ENCODE measurements around the gene GPR161.

DNA sequence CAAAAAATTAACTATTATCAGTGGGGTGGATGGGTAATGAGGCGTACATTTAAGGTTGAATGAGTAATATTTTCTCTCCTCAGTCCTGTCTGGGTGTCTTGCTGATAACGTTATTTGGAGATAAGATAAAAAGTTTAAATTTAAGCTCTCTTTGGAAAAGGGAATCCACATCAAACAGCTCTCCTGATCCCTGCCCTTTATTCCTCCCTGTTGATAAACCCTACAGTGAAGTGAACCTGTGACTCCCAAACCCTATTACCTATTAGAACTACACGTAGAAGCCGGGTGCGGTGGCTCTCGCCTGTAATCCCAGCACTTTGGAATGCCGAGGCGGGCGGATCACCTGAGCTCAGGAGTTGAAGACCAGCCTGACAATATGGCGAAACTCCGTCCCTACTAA is 9.9 kb upstream of the GPR161 start:
- TF ChIP-seq, protein P1, sequence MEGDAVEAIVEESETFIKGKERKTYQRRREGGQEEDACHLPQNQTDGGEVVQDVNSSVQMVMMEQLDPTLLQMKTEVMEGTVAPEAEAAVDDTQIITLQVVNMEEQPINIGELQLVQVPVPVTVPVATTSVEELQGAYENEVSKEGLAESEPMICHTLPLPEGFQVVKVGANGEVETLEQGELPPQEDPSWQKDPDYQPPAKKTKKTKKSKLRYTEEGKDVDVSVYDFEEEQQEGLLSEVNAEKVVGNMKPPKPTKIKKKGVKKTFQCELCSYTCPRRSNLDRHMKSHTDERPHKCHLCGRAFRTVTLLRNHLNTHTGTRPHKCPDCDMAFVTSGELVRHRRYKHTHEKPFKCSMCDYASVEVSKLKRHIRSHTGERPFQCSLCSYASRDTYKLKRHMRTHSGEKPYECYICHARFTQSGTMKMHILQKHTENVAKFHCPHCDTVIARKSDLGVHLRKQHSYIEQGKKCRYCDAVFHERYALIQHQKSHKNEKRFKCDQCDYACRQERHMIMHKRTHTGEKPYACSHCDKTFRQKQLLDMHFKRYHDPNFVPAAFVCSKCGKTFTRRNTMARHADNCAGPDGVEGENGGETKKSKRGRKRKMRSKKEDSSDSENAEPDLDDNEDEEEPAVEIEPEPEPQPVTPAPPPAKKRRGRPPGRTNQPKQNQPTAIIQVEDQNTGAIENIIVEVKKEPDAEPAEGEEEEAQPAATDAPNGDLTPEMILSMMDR (IDR thresholded peaks at IDR 0.05), result no peak
- TF ChIP-seq EP300 (IDR thresholded peaks at IDR 0.05) (no peak), POLR2A (IDR thresholded peaks at IDR 0.05) (no peak)

All from tibial nerve (tissue), 4 donors.